GM12864 (cell line): ENCODE data around the gene CAT.

Experiments used
- DNase-seq: peaks from one replicate; pipeline ENCODE4 v3.0.0-alpha.2; 2011; ENCODE audit warnings: low read depth
- H3K4me3 ChIP-seq: 2 replicates; pipeline ENCODE4 v1.5.1; 2011; ENCODE audit warnings: mild to moderate bottlenecking, low read depth, low read length, control low read depth
- TF ChIP-seq, protein P1 (sequence below): IDR thresholded peaks from 2 replicates; pipeline ENCODE4 v1.5.1; 2011; ENCODE audit warnings: low read depth, mild to moderate bottlenecking, moderate library complexity, low read length, control low read depth, inconsistent platforms; ENCODE audit errors: missing control alignments

CAT gene

GRCh38 chr11:34480314-34480713 is 41.6 kb downstream of the CAT start:
- TF ChIP-seq, protein P1, sequence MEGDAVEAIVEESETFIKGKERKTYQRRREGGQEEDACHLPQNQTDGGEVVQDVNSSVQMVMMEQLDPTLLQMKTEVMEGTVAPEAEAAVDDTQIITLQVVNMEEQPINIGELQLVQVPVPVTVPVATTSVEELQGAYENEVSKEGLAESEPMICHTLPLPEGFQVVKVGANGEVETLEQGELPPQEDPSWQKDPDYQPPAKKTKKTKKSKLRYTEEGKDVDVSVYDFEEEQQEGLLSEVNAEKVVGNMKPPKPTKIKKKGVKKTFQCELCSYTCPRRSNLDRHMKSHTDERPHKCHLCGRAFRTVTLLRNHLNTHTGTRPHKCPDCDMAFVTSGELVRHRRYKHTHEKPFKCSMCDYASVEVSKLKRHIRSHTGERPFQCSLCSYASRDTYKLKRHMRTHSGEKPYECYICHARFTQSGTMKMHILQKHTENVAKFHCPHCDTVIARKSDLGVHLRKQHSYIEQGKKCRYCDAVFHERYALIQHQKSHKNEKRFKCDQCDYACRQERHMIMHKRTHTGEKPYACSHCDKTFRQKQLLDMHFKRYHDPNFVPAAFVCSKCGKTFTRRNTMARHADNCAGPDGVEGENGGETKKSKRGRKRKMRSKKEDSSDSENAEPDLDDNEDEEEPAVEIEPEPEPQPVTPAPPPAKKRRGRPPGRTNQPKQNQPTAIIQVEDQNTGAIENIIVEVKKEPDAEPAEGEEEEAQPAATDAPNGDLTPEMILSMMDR: no peak
- H3K4me3 ChIP-seq: no peak overlapping the region
- no peak for DNase-seq

DNA sequence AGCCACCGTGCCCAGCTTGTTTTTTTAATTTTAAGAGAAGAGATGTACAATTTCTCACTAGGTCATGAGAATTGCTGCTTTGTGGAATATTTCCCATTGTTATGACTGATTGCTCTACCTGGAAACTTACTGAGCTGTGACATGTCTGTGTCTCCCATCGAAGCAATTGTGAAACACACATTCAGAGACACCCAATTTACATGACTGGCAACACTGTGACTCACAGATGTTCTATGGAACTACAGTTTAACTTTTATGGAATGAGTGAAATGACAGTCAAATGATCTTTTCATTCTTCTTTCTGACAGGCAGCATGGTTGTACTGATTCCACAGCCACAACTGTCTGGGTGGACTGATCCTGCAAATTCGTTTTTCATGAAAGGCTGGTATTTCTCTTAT is 42.6 kb downstream of the CAT start:
- H3K4me3 ChIP-seq: no peak overlapping the region
- TF ChIP-seq, protein P1: no peak
- no peak for DNase-seq

GRCh38 chr11:34483106-34483874 is 44.6 kb downstream of the CAT start:
- DNase-seq: no peak
- no peak overlapping the region for H3K4me3 ChIP-seq
- TF ChIP-seq, protein P1: no peak

DNA sequence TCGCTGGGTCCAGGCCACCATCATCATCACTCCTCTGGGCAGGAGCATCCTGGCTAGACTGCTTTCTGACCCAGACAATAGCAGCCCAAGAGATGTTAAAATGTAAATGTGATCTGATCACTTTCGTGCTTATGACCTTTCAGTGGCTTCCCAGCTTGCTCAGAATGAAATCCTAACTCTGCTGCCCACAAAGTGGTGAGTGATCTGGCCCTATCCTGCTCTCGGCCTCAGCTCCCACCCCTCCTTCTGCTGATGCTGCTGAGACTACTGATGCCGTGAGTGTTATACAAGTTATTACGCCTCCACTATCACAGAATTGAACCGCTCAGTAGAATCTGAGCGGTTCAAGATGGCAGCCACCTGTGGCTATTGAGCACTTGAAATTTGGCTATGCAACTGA is 48.7 kb downstream of the CAT start:
- no peak overlapping the region for H3K4me3 ChIP-seq
- no peak for DNase-seq
- TF ChIP-seq, protein P1: no peak

DNA sequence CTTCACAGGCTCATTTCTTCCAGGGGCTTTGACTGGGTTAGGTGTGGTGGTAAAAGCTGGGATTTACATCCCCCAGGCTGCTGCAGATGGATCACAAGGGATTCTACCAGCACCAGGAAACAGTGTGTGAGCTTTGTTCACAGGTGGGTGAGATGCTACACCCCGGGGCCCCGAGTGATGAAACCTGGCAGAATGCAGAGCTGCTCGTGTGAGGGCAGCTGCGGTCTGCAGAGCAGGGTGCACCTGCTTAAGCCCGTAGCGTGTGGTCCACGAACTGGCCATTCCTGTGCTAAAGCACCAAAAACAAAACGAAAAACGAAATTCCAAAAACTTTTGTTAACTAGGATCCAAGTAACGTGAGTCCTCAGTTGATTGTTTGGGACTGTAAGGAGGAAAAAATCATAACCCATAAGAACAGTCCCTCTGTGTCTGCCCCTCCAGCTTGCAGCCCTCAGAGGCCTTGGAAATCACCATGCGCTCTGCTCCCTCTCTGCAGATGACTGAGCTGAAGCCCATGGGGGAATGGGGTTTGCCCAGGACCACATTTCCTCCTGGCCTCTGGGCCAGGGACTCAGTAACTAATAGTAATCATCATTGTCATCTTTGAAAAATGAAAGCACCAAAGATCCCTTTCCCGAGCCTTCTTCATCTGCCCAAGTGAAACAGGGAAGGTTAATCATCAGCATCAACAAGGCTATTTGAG is 50.3 kb downstream of the CAT start:
- no peak overlapping the region for H3K4me3 ChIP-seq
- no peak for DNase-seq
- TF ChIP-seq, protein P1: no peak

DNA sequence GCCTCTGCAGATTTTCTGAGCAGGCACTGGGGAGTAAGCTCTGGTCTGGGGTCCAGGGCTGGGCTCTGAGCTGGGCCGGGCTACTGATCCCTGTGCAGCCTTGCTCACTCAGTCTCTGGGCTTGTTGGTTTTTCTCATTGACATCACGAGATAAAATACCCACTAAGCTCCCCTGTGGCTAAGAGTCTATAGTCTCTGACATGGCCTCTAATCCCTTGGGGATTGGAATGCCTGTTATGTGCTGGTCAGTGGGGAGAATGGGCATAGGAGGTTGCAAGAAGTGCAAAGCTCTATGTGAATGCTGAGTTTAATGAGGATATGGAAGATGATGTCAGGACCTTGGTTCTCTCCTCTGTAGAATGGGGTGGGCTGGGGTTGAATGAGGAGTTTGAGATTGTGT is 51.6 kb downstream of the CAT start:
- TF ChIP-seq, protein P1: no peak

More for the DNA sequence above, 51.6 kb downstream of the CAT start:
- DNase-seq: no peak
- H3K4me3 ChIP-seq: no peak overlapping the region
